HEK293 (cell line): ENCODE data around the gene CSNK1E.

ENCODE experiments used
- CTCF ChIA-PET: fragments of 350-600 bp; formaldehyde crosslinking; extraction: SDS; loops from one replicate; lab custom pipeline; 2021; ENCODE audit warnings: antibody characterized with exemption; lab: Yijun Ruan, JAX
- POLR2A ChIA-PET: fragments of 300-600 bp; formaldehyde crosslinking; extraction: SDS; loops from one replicate; lab custom pipeline; 2020; ENCODE audit warnings: antibody characterized with exemption, inconsistent platforms; lab: Yijun Ruan, JAX
- H3K27ac ChIP-seq: fragments of 200-500 bp; sonication (Bioruptor generic); 2 replicates; pipeline ENCODE4 v1.5.1; 2014; ENCODE audit warnings: low read depth, low read length, control low read depth, inconsistent platforms; ENCODE audit errors: extremely low read depth
- H3K36me3 ChIP-seq, 2 experiments: fragments of 200-500 bp in 1 of 2; sonication (Bioruptor generic) in 1 of 2; 1 replicate in 1 of 2; 2 replicates in 1 of 2; pipeline ENCODE4 v1.5.1; 2014 to 2017; ENCODE audit warnings: inconsistent platforms in 2 of 2, low read length in 2 of 2; ENCODE audit not compliant: control insufficient read depth in 2 of 2, insufficient read depth in 1 of 2
- H3K4me1 ChIP-seq: fragments of 200-500 bp; sonication (Bioruptor generic); 2 replicates; pipeline ENCODE4 v1.5.1; 2014; ENCODE audit warnings: mild to moderate bottlenecking, low read length, inconsistent platforms; ENCODE audit not compliant: control insufficient read depth, insufficient read depth
- H3K4me3 ChIP-seq: 2 replicates; pipeline ENCODE4 v1.5.1; 2011; ENCODE audit warnings: low read depth, mild to moderate bottlenecking, control low read depth, low read length, moderate library complexity
- H3K9me3 ChIP-seq: fragments of 200-500 bp; sonication (Bioruptor generic); 2 replicates; pipeline ENCODE4 v1.5.1; 2014; ENCODE audit warnings: low read depth, low read length, inconsistent platforms; ENCODE audit not compliant: control insufficient read depth, insufficient read depth
- KLF9 ChIP-seq: fragments of 450-650 bp; formaldehyde crosslinking; IDR thresholded peaks from 2 replicates; pipeline ENCODE4 v1.5.1; 2016; ENCODE audit warnings: missing biosample characterization, missing genetic modification characterization, low read depth
- PATZ1 ChIP-seq: fragments of 450-650 bp; formaldehyde crosslinking; IDR thresholded peaks from 2 replicates; pipeline ENCODE4 v1.5.1; 2016; ENCODE audit warnings: missing biosample characterization, missing genetic modification characterization
- SP3 ChIP-seq: fragments of 450-650 bp; formaldehyde crosslinking; IDR thresholded peaks from 2 replicates; pipeline ENCODE4 v1.5.1; 2016; ENCODE audit warnings: missing biosample characterization, missing genetic modification characterization
- TRIM28 ChIP-seq: IDR thresholded peaks from 2 replicates; pipeline ENCODE4 v1.6.1; 2011; ENCODE audit warnings: low read length, control low read depth, borderline replicate concordance
- ZIC2 ChIP-seq: fragments of 450-650 bp; formaldehyde crosslinking; IDR thresholded peaks from 2 replicates; pipeline ENCODE4 v1.5.1; 2016; ENCODE audit warnings: missing biosample characterization, missing genetic modification characterization
- ZNF146 ChIP-seq: fragments of 450-650 bp; formaldehyde crosslinking; IDR thresholded peaks from 2 replicates; pipeline ENCODE4 v1.5.1; 2016; ENCODE audit warnings: missing biosample characterization, missing genetic modification characterization
- ZNF174 ChIP-seq: fragments of 450-650 bp; formaldehyde crosslinking; IDR thresholded peaks from 2 replicates; pipeline ENCODE4 v1.5.0; 2017; ENCODE audit warnings: missing biosample characterization, mild to moderate bottlenecking, missing genetic modification characterization
- ZNF292 ChIP-seq: fragments of 450-650 bp; formaldehyde crosslinking; IDR thresholded peaks from 2 replicates; pipeline ENCODE4 v1.5.1; 2016; ENCODE audit warnings: low read depth, missing biosample characterization, missing genetic modification characterization, borderline replicate concordance
- ZNF302 ChIP-seq: fragments of 450-650 bp; formaldehyde crosslinking; IDR thresholded peaks from 2 replicates; pipeline ENCODE4 v1.5.1; 2016; ENCODE audit warnings: missing biosample characterization, missing genetic modification characterization, low read depth
- ZNF473 ChIP-seq: fragments of 450-650 bp; formaldehyde crosslinking; IDR thresholded peaks from 2 replicates; pipeline ENCODE4 v1.5.1; 2017; ENCODE audit warnings: missing biosample characterization, missing genetic modification characterization
- ZNF518A ChIP-seq: fragments of 450-650 bp; formaldehyde crosslinking; conservative IDR thresholded peaks from 2 replicates; pipeline ENCODE4 v1.5.1; 2016; ENCODE audit warnings: low read depth, missing biosample characterization, missing genetic modification characterization
- ZNF623 ChIP-seq: fragments of 450-650 bp; formaldehyde crosslinking; IDR thresholded peaks from 2 replicates; pipeline ENCODE4 v1.5.1; 2016; ENCODE audit warnings: missing biosample characterization, missing genetic modification characterization
- ZNF747 ChIP-seq: fragments of 450-650 bp; formaldehyde crosslinking; IDR thresholded peaks from 2 replicates; pipeline ENCODE4 v1.5.1; 2016; ENCODE audit warnings: missing biosample characterization, missing genetic modification characterization
- TF ChIP-seq, protein P1 (sequence below): fragments of 450-650 bp; formaldehyde crosslinking; IDR thresholded peaks from 2 replicates; pipeline ENCODE4 v1.5.1; 2016; ENCODE audit warnings: missing biosample characterization, missing genetic modification characterization

CSNK1E gene

DNA sequence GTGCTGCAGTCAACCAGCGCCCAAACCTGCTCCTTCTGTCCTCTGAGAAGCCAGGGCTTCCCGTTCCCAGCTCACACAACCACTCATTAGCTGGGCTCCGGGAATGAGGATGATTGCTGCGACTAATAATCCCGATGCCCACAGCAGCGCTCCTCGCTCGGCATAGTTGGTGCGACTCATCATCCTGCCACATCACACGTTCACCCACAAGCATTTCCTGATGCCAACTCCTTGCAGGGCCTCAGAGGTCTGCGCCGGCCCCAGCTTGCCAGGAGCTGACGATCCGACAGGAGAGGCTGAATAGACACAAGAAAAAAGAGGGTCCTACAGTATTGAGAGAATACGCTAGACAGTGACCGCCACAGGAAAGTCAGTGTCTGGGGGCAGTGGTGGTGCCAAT, 10.6 kb upstream of the CSNK1E start (continued):
- TF ChIP-seq PATZ1 (tag by site-specific recombination) (no peak), ZNF623 (tag by site-specific recombination) (no peak), ZNF747 (no peak), ZIC2 (tag by site-specific recombination) (no peak), ZNF146 (no peak), ZNF292 (tag by site-specific recombination) (no peak)

DNA sequence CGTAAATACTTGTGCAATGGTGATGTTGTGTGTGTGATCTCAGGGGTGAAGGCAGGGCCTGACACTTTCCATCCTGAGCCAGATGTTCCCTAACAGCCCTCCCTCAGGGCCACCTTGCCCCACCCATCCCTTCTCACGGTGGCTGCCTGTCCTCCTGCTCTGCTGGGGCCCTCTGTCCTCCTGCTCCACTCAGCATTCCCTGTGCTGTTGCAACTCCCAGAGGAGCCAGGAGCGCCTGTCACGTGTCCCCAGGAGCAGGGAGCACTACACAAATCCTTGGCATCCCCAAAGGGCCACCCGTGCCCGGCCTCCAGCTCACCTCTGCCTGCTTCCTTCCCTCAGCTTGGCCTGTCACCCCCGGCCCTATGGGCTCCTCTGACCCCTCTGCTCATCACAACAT, 10.2 kb upstream of the CSNK1E start:
- Histone ChIP-seq H3K4me1 (no peaks in the 10 kb centered on the region), H3K27ac (no peak overlapping the region), H3K36me3 (no peaks in the 10 kb centered on the region), H3K4me3 (no peak overlapping the region), H3K9me3 (no peaks in the 10 kb centered on the region)
- CTCF ChIA-PET = no interaction called here
- POLR2A ChIA-PET = no interaction called here
- TF ChIP-seq KLF9 (tag by site-specific recombination) (no peak), TRIM28 (no peak), ZNF473 (no peak)

DNA sequence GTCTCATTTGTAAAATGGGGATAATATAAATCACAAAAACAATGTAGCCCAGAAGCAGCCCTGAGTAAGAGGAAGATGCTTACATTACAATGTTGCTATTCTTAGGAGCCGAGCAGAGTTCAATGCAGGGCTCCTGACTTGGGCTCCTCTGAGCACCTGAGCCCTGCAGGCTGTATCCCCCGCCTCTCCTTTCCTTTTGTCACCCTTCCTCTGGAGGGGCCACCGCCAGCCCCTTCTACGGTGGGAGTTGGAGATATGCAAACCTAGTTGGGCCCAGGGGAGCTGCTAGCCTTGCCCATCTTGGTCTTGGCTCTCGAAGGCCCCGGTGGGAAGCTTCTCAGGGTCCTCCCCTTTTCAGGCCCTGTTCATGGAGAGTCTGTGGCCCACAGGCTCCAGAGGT, 8.4 kb upstream of the CSNK1E start:
- POLR2A ChIA-PET = interaction anchor here (0.6 kb wide), 1 partner anchor 58 kb away, joined by 6 read pairs; no protein-coding TSS in a partner anchor
- Histone ChIP-seq H3K27ac (no peak overlapping the region), H3K9me3 (no peaks in the 10 kb centered on the region), H3K4me3 (no peak overlapping the region)
- CTCF ChIA-PET = interaction anchor here (0.7 kb wide), 1 partner anchor 310 kb away, joined by 3 read pairs; no protein-coding TSS in a partner anchor
- no peak for TF ChIP-seq ZNF174 (tag by site-specific recombination)
- TF ChIP-seq SP3 (tag by site-specific recombination) = no peak
- no peak for TF ChIP-seq ZNF302 (tag by site-specific recombination)
- TF ChIP-seq, protein P1, sequence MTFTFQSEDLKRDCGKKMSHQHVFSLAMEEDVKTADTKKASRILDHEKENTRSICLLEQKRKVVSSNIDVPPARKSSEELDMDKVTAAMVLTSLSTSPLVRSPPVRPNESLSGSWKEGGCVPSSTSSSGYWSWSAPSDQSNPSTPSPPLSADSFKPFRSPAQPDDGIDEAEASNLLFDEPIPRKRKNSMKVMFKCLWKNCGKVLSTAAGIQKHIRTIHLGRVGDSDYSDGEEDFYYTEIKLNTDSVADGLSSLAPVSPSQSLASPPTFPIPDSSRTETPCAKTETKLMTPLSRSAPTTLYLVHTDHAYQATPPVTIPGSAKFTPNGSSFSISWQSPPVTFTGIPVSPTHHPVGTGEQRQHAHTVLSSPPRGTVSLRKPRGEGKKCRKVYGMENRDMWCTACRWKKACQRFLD (tag by site-specific recombination) = no peak
- TF ChIP-seq ZNF518A = no peak
- TF ChIP-seq, all 188 proteins: peak for 0
- no peaks in the 10 kb centered on the region for H3K4me1 ChIP-seq
- H3K36me3 ChIP-seq = no peaks in the 10 kb centered on the region
